ENCODE data around the gene KIF9.
"Not testable (repeated sequence)": the region's sequence is repeated elsewhere in the genome, so short reads cannot be mapped to it uniquely, and the experiment has no call there.

Gene KIF9

DNA sequence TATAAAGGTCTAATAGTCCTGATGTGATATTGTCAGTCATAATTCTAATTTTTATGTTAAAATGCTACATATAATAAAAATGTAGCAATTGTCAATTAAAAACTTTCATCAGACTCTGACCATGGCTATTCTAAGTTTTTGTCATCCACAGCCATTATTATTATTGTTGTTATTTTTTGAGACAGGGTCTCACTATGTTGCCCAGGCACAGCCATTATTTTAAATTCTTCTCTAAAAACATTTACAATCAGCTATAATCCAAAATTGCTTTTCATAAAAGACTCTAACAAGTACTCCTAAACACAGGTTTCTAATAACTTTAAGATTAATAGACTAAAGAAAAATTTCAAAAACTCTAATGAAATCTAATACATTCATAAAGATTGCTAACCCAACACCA lies 77.7 kb downstream of the KIF9 start:
- TF ChIP-seq, protein P1, sequence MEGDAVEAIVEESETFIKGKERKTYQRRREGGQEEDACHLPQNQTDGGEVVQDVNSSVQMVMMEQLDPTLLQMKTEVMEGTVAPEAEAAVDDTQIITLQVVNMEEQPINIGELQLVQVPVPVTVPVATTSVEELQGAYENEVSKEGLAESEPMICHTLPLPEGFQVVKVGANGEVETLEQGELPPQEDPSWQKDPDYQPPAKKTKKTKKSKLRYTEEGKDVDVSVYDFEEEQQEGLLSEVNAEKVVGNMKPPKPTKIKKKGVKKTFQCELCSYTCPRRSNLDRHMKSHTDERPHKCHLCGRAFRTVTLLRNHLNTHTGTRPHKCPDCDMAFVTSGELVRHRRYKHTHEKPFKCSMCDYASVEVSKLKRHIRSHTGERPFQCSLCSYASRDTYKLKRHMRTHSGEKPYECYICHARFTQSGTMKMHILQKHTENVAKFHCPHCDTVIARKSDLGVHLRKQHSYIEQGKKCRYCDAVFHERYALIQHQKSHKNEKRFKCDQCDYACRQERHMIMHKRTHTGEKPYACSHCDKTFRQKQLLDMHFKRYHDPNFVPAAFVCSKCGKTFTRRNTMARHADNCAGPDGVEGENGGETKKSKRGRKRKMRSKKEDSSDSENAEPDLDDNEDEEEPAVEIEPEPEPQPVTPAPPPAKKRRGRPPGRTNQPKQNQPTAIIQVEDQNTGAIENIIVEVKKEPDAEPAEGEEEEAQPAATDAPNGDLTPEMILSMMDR (IDR thresholded peaks at IDR 0.05; ENCODE audit: low read depth, low read length) = no peak
- DNase-seq (ENCODE audit: low read depth in 2 of 2) = no peak
- H3K4me3 ChIP-seq (replicated peaks in 1 of 2; ENCODE audit: low read depth in 2 of 2, low read length in 2 of 2) = no peak overlapping the region

- DNase-seq (ENCODE audit: low read depth in 2 of 2) = no peak
- TF ChIP-seq, protein P1 (IDR thresholded peaks at IDR 0.05; ENCODE audit: low read depth, low read length) = no peak
- no peak overlapping the region for H3K4me3 ChIP-seq (replicated peaks in 1 of 2; ENCODE audit: low read depth in 2 of 2, low read length in 2 of 2)
Measured at GRCh38 chr3:47202542-47202941, 80.1 kb downstream of the KIF9 start.

DNA sequence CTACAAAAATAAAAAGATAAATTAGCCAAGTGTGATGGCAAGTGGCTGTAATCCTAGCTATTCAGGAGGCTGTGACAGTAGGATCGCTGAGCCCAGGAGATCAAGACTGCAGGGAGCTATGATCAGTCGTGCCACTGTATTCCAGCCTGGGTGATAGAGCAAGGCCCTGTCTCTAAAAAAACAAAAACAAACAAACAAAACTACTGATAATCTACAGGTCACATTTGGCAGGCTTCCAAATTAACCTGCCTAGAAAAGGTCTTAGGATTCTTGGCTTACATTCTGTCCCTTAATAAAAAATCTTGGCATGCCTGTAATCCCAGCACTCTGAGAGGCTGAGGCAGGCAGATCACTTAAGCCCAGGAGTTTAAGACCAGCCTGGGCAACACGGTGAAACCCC lies 85.3 kb downstream of the KIF9 start:
- H3K4me3 ChIP-seq (replicated peaks in 1 of 2; ENCODE audit: low read depth in 2 of 2, low read length in 2 of 2) = no peak overlapping the region
- TF ChIP-seq, protein P1 (IDR thresholded peaks at IDR 0.05; ENCODE audit: low read depth, low read length) = no peak
- DNase-seq (ENCODE audit: low read depth in 2 of 2) = no peak

- no peak for DNase-seq (ENCODE audit: low read depth in 2 of 2)
- TF ChIP-seq, protein P1 (IDR thresholded peaks at IDR 0.05; ENCODE audit: low read depth, low read length) = no peak
- no peak overlapping the region for H3K4me3 ChIP-seq (replicated peaks in 1 of 2; ENCODE audit: low read depth in 2 of 2, low read length in 2 of 2)
Measured at GRCh38 chr3:47194994-47195393, 87.6 kb downstream of the KIF9 start.

- TF ChIP-seq, protein P1 (IDR thresholded peaks at IDR 0.05; ENCODE audit: low read depth, low read length) = no peak
- DNase-seq (ENCODE audit: low read depth in 2 of 2) = peak; percentile 45 to 59
- H3K4me3 ChIP-seq (replicated peaks in 1 of 2; ENCODE audit: low read depth in 2 of 2, low read length in 2 of 2) = no peak overlapping the region
Measured at GRCh38 chr3:47193871-47194859, 88.4 kb downstream of the KIF9 start.

GRCh38 chr3:47186285-47186684 lies 96.3 kb downstream of the KIF9 start:
- H3K4me3 ChIP-seq (replicated peaks in 1 of 2; ENCODE audit: low read depth in 2 of 2, low read length in 2 of 2) = no peak overlapping the region
- DNase-seq (ENCODE audit: low read depth in 2 of 2) = no peak
- TF ChIP-seq, protein P1 (IDR thresholded peaks at IDR 0.05; ENCODE audit: low read depth, low read length) = no peak

- DNase-seq (ENCODE audit: low read depth in 2 of 2) = not testable (repeated sequence)
Measured at GRCh38 chr3:47181685-47182084, 100.9 kb downstream of the KIF9 start.

GRCh38 chr3:47180011-47180410 lies 102.6 kb downstream of the KIF9 start:
- DNase-seq (ENCODE audit: low read depth in 2 of 2); H3K4me3 ChIP-seq (replicated peaks in 1 of 2; ENCODE audit: low read depth in 2 of 2, low read length in 2 of 2): not testable (repeated sequence)

More at GRCh38 chr3:47181685-47182084, 100.9 kb downstream of the KIF9 start:
- H3K4me3 ChIP-seq (replicated peaks in 1 of 2; ENCODE audit: low read depth in 2 of 2, low read length in 2 of 2) = not testable (repeated sequence)

Measured in cardiac fibroblast (primary cell).